Non-pigmented ciliary epithelial cell (primary cell): Measurements from ENCODE around the gene CDX1.
A peak's percentile ranks its signal among the peaks of the same experiment; 100 is the strongest.

Experiments
- DNase-seq: peaks from one replicate; pipeline ENCODE4 v3.0.0-alpha.2; 2010; ENCODE audit warnings: low read depth

The CDX1 gene

GRCh38 chr5:150208187-150209098 lies 41.9 kb downstream of the CDX1 start:
- no peak for DNase-seq

- DNase-seq: no peak
These were observed 42.6 kb downstream of the CDX1 start for GRCh38 chr5:150209099-150209635.

- no peak for DNase-seq
These were observed 44.1 kb downstream of the CDX1 start for GRCh38 chr5:150210644-150211043.

GRCh38 chr5:150211156-150212030 lies 44.8 kb downstream of the CDX1 start:
- DNase-seq: no peak

GRCh38 chr5:150213530-150213929 lies 47.0 kb downstream of the CDX1 start:
- no peak for DNase-seq

GRCh38 chr5:150214289-150214688 lies 47.7 kb downstream of the CDX1 start:
- no peak for DNase-seq

GRCh38 chr5:150215979-150216944 lies 49.7 kb downstream of the CDX1 start:
- no peak for DNase-seq

- DNase-seq: no peak
These were observed 50.5 kb downstream of the CDX1 start for GRCh38 chr5:150217038-150217437.

- peak; percentile 57 for DNase-seq
These were observed 51.5 kb downstream of the CDX1 start for GRCh38 chr5:150217873-150218692.

- no peak for DNase-seq
These were observed 52.1 kb downstream of the CDX1 start for GRCh38 chr5:150218693-150219035.

- DNase-seq: no peak
These were observed 52.6 kb downstream of the CDX1 start for GRCh38 chr5:150219142-150219541.

- DNase-seq: no peak
These were observed 53.3 kb downstream of the CDX1 start for GRCh38 chr5:150219861-150220260.

- no peak for DNase-seq
These were observed 54.9 kb downstream of the CDX1 start for GRCh38 chr5:150221471-150221870.

- no peak for DNase-seq
These were observed 56.3 kb downstream of the CDX1 start for GRCh38 chr5:150222906-150223305.

GRCh38 chr5:150223474-150223873 lies 56.9 kb downstream of the CDX1 start:
- no peak for DNase-seq

- no peak for DNase-seq
These were observed 58.0 kb downstream of the CDX1 start for GRCh38 chr5:150224483-150225027.

- DNase-seq: no peak
These were observed 60.5 kb downstream of the CDX1 start for GRCh38 chr5:150227036-150227435.

- no peak for DNase-seq
These were observed 61.2 kb downstream of the CDX1 start for GRCh38 chr5:150227606-150228273.

- no peak for DNase-seq
These were observed 63.0 kb downstream of the CDX1 start for GRCh38 chr5:150229571-150229970.

GRCh38 chr5:150230842-150231241 lies 64.3 kb downstream of the CDX1 start:
- DNase-seq: no peak
